GM21390 (cell line): Measurements from ENCODE around the gene OR52E6.

ENCODE experiments used
- ATAC-seq: cut with Tn5 transposase; IDR thresholded peaks from one replicate; pipeline ENCODE4 v1.9.1; 2021; ENCODE audit not compliant: unreplicated experiment

Gene OR52E6

GRCh38 chr11:5841797-5842196 is at the start of gene OR52E6:
Gene OR52E6, minus strand, starts transcription at chr11:5841897. Its CDS starts 0 bp downstream, at chr11:5841897.
- ATAC-seq, result no peak

- no peak for ATAC-seq
These were observed 49.6 kb upstream of the OR52E6 start for GRCh38 chr11:5891216-5891800.

- ATAC-seq, result no peak
These were observed 46.0 kb upstream of the OR52E6 start for GRCh38 chr11:5887661-5888060.

GRCh38 chr11:5887172-5887571 is 45.5 kb upstream of the OR52E6 start:
- no peak for ATAC-seq

GRCh38 chr11:5881756-5882155 is 40.1 kb upstream of the OR52E6 start:
- ATAC-seq, result no peak

- ATAC-seq, result no peak
These were observed 38.6 kb upstream of the OR52E6 start, which contains the start of gene OR52E4 for GRCh38 chr11:5880329-5880728. Gene OR52E4, plus strand, starts transcription at chr11:5880629. Its CDS starts 3,664 bp downstream, at chr11:5884293.

- ATAC-seq, result no peak
These were observed 36.9 kb upstream of the OR52E6 start for GRCh38 chr11:5878564-5878963.

- no peak for ATAC-seq
These were observed 24.1 kb upstream of the OR52E6 start for GRCh38 chr11:5865826-5866225.

- ATAC-seq, result no peak
These were observed 15.9 kb upstream of the OR52E6 start, which contains the start of gene OR52E8 for GRCh38 chr11:5857590-5857989. Gene OR52E8, minus strand, starts transcription at chr11:5857690. Its CDS starts 0 bp downstream, at chr11:5857690.

GRCh38 chr11:5851002-5851401 is 9.3 kb upstream of the OR52E6 start:
- no peak for ATAC-seq

GRCh38 chr11:5847711-5848110 is 6.0 kb upstream of the OR52E6 start:
- ATAC-seq, result no peak

GRCh38 chr11:5846701-5847100 is 5.0 kb upstream of the OR52E6 start:
- no peak for ATAC-seq

- ATAC-seq, result no peak
These were observed 4.0 kb downstream of the OR52E6 start for GRCh38 chr11:5837695-5838094.

GRCh38 chr11:5833446-5833845 is 8.3 kb downstream of the OR52E6 start:
- no peak for ATAC-seq

GRCh38 chr11:5831196-5831829 is 10.4 kb downstream of the OR52E6 start:
- ATAC-seq, result no peak

GRCh38 chr11:5818245-5818886 is 23.3 kb downstream of the OR52E6 start:
- peak; percentile 67 for ATAC-seq

- ATAC-seq, result no peak
These were observed 26.2 kb downstream of the OR52E6 start for GRCh38 chr11:5815534-5815933.

- ATAC-seq, result no peak
These were observed 31.5 kb downstream of the OR52E6 start for GRCh38 chr11:5809905-5810795.

- peak; percentile 19 for ATAC-seq
These were observed 32.6 kb downstream of the OR52E6 start for GRCh38 chr11:5809122-5809519.

GRCh38 chr11:5808500-5809121 is 33.1 kb downstream of the OR52E6 start, which contains the start of gene OR52N2:
Gene OR52N2, plus strand, starts transcription at chr11:5808924. Its CDS starts 11,412 bp downstream, at chr11:5820336.
- peak; percentile 90 for ATAC-seq

GRCh38 chr11:5807580-5807979 is 34.1 kb downstream of the OR52E6 start:
- no peak for ATAC-seq
